HG03139 (cell line): ENCODE measurements around the gene TRPM3.

ENCODE experiments used
- ATAC-seq: cut with Tn5 transposase; IDR thresholded peaks from one replicate; pipeline ENCODE4 v1.9.1; 2021; ENCODE audit not compliant: unreplicated experiment

The TRPM3 gene

DNA sequence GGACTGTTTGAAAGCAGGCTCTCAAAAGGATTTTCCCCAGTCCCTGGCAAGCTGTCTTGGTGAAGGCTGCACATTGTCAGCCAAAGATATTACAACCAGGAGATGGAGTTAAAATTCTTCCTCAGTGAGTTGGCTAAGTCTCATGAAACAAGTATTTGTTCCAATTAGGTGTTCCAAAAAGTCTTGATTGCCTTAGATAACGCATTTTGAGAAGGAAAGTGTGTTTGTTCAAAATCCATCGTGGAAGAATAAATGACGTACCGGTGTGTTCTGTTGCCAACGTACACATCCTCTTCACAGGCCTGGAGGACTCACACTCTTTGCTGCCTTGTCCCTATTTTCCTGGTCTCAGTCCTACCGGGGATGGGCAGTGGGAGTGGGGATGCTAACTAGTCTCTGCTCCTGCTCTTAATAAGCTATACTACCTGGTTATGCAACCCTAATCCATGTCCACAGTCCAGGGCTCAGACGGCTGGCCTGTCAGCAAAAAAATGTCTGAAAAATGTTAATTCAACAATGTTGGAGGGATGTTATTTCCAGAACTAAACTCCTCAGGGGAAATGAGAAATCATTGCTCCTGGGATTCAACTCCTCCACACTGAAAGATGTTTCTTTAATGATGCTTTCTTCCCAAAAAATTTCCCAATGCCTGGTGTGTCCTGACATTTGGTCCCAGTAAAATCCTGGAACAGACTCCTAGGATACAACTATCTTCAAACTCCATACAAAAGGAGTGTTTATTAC, 531.7 kb downstream of the TRPM3 start:
- ATAC-seq, result no peak

DNA sequence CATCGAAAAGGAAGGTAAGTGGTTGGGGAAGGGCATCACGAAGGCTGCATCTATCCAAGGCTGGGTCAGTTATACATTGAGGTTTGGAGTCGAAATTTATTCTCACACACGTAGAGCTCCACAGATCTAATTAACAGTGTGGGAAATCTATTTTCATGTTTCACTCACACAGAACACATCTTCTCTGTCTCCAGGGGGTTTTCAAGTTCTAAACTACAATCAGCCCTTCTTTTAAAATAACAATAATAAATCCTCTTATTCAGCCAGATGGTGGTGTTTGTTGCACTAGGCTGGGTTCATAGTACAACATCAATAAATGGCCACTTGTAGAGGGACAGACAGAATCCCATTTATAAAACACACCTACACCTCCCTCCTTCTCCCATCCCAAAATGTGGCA, 532.4 kb downstream of the TRPM3 start:
- ATAC-seq, result no peak

DNA sequence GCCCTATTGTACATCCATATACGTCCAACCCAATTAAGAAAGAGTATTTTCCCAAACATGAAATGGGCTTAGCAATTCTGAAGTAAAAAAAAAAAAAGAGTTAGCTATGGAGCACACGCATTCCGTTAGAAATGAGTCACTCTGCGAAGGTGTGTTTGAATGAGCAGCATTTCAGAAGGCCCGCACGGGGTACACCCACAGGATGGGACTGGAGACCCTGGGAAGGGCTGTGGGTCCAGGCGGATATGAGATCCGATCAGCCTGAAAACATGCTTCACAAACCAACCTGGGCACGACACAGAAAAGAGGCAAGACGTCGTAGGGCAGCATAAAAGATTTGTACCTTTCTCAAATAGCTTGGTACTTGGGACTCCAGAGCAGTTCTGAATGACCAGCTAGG, 533.0 kb downstream of the TRPM3 start:
- ATAC-seq, result no peak

DNA sequence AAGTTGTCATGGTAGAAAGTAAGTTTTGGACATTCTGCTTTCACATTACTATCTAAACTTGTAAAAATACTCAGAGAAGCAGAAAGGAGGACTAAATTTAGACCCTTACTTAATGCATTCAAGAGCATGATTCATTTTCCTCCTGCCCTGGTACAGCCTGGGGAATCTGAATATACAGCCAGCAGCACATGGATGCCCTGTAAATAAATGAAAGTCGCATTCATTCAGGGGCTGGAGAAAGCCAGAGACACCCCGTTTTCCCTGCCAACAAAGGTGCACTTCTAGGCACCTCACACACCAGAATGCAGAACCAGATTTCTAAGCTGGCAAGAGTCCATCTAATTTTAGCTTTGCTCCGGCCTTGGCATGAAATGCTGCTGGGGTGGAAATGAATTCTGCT, 534.2 kb downstream of the TRPM3 start:
- ATAC-seq, result no peak

DNA sequence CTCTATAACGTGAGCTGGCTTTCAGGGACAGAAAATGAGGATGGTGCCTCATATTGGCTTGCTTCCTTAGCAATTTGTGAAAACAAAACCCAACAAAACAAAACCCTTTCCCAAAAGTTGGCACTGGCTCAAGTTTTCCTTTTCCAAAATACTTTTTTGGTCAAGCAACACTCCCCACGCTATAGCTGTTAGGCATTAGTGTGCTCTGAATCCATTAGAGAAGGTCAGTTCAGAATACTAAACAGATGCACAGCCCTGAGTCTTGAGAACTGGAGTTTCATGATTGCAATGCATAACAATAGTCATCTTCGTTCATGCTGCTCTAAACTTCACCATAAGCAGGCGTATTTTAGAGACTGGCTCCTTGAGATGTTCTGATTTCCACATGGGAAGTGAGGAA, 534.9 kb downstream of the TRPM3 start:
- ATAC-seq, result no peak

DNA sequence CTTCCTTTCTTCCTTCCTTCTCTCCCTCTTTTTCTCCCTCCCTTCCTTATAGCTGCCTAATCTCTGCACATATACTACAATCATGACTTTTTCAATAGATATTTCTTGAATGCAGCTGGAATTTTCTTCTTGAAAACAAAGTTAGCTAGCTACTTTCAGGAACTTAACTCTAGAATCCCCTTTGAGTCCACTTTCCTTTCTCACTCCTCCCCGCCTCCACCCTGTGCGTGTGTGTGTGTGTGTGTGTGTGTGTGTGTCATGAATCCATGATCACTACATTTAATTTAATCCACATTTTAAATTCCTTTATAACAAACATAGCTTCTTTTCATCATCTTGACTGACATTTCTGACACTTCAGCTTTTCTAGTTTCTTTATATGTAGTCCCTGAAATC, 539.5 kb downstream of the TRPM3 start:
- no peak for ATAC-seq

DNA sequence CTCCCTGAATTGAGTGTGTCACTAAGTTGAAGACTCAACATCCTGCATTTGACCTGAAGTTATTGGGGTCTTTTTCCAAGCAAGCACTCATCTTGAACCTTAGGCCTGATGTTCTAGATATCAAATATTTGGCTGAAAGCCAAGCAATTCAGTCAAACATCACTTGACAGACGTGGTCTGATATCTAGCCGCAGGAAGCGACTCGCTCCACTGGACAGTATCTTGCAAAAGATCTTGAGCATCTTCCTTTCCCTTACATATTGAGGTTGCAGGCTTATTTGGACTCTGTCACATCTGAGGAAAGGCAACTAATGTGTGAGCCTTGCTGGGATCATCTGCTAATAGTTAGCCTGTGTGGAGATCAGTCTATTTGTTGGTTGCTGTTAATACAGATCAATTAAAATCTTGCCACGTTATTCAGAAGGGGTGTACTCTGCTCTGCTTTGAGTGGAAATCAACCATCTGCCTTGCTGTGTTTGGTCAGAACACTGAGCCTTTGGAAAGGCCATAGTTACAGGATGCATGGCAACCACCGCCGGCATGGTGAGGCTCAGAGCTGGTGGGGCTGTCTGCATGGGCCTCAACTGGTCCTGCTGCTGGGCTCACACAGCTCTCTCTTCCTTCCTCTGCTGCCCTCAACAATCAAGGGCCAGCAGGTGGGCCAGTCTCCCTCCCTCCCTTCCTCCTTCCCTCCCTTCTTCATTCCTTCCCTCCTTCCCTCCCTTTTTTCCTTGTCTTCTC, 540.0 kb downstream of the TRPM3 start:
- ATAC-seq, result no peak

DNA sequence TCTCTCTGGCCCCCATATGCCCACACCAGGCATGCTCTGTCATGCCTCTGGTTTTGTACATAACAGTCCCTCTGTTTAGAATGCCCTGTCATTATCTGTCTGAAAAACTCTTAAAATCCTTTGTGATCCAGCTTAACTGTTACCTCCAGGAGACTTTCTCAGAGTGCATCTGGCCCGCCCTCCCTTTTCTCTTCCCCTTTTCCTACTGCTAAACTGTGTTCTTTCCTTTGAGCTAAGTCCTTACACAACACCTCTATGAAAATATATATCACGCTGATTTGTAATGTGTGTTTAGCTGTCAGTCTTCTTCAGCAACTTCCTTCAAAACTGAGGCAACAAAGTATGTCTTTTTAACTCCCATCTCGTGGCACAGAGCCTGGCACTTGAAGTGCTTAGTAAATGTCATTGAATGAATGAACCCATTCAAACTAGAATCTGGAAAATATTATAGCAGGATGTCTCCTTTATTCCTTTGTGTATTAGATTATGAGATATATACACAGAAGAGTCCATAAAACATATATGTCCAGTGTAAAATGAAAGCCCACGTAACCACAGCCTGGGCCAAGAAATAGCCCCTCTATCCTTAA, 540.7 kb downstream of the TRPM3 start:
- ATAC-seq, result no peak

DNA sequence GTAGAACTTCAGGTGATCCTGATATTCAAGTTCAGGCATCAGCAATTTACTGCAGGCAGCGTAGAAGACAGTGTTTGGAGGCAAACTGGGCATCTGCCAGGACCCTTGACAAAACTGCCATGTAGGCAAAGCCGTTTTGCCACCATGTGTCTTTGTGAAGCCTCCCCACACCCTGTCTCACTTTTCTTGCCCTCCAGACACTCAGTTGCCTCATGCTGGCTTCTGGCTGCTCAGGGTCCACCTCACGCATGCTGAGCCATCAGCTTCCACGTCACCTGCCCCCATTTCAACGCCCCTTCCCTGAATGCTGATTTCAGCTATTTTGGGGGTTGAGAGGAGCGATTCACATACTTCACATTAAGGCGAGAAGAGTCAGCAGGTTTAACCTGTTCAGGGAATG, 541.7 kb downstream of the TRPM3 start:
- ATAC-seq, result no peak

DNA sequence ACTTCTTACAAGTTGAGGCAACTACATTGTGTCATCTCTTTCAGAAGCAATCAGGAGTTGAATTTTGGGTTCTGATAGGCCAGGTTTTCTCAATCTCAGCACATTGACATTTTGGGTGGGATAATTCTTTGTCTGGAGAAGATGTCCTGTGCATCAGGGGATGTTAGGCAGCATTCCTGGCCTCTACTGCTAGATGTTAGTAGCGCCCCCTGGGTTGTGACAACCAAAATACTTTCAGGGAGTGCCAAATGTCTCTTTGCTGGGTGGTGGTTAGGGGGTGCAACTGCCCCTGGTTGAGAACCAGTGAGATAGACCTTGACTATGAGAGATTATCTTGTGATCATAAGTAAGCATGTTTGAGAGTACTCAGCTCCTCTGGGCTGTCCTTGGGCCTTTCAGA, 542.7 kb downstream of the TRPM3 start:
- ATAC-seq, result no peak

DNA sequence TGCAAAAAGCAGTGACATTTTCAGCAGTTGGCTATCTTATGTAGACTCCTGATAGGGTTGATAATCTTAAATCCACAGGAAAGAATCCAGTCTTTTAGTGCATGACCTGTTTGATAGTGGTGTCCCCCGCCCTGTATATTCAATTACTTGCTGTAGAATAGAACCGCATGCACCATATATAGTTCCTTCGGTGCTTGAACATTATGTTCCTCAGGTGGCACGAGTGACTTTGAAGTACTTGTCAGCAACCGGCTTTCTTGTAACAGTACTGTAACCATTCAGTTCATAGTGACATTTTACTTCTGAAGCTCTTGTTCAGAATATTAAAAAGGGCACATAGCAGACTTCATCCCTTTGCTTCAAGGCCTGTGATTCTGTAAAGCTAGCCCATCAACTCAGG, 543.8 kb downstream of the TRPM3 start:
- no peak for ATAC-seq

DNA sequence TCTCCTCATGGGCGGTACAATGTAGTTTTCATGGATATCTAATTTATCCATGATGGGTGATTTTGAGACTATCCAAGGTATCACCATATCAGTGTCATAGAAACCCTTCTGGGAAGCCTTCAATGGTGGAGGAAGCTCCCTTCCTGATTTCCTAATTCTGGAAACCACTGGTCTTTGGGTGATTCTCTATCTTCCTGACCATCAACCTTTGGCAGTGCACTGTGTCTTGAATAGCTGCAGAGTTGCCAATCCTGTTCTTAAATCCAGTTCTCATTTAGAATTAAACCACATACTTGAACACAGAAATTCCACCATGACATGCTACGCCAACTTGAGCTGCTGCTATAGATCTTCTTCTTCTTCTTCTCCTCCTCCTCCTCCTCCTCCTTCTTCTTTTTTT, 545.3 kb downstream of the TRPM3 start:
- no peak for ATAC-seq

DNA sequence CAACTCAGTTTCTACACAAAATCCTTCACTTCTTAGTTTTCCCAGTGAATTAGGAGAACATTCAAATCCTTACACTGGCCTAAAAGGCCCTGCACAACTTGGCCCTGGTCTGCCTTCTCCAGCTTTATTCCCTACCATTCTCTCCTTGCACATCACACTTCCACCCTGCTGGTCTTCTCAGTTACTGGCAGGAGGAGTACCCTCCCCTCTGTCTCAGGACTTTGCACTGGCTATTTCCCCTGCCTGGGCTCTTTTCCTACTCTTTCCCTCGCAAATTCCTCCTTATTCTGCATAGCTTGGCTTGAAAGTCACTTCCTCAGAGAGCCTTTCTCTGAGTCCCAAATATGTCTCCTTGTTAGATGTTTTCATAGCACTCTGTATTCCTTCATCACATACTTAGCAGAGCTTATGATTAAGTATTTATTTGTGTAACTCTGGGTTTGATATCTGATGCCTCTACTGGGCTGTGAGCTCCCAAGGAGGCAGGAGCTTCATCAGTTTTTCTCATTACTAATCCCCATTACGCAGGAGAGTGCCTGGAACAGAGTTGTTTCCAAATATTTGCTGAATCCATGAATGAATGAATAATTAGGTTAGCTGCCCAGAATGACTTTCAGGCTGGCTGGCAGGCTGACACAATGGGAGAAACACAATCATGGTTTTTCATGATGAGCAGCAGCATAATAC, 547.1 kb downstream of the TRPM3 start:
- no peak for ATAC-seq

DNA sequence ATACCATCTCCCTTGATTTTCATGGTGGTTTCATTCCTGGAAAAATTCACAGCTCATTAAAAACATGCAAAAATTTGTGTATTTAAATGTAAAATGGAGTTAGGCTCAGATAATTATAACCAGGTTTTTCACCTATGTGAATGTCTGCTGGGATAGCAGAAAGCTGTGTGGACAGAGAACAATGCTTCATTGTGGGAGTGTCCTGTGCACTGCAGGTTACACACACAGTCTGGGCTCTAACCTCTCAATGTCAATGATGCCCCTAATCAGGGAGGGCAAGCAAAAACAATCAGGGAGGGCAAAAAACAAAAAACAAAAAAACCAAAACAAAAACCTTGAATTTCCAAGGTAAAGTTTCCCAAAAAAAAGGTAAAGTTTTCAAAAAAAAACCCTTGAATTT, 548.1 kb downstream of the TRPM3 start:
- ATAC-seq, result no peak

DNA sequence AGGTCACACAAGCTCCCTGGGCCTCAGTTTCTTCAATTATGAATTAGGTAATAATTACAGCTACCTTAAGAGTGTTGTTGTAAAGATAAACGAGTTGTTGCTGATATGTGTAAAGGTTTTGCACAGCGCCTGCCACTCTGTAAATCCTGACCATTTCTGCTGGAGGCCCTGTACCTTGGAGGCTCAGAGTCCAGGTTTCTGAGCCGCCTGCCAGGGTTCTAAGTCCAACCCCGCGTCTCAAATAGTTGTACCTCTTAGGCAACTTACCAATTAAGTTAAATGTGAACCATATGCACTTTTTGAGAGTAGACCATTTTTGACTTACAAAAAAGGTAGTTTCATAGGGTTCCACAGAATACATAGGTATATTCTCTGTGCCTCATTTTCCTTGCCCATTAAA, 550.2 kb downstream of the TRPM3 start:
- no peak for ATAC-seq

DNA sequence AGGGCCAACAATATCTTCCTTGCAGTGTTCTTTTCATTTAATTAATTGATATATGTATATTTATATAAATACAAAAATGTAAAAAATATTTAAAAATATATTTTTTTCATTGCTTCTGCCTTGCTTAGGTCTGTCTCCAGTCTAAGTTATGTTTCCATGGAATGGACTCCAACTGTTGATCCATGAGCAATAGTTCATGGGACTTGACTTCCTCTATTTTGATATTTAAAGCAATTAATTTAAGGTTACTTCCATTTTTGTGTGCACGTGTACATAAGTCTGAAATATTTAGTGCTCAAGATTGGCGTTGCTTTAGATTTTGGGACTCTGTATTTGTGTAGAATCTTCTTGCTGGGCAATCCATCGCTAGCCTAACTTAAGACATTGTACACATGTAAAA, 551.6 kb downstream of the TRPM3 start:
- ATAC-seq, result no peak

DNA sequence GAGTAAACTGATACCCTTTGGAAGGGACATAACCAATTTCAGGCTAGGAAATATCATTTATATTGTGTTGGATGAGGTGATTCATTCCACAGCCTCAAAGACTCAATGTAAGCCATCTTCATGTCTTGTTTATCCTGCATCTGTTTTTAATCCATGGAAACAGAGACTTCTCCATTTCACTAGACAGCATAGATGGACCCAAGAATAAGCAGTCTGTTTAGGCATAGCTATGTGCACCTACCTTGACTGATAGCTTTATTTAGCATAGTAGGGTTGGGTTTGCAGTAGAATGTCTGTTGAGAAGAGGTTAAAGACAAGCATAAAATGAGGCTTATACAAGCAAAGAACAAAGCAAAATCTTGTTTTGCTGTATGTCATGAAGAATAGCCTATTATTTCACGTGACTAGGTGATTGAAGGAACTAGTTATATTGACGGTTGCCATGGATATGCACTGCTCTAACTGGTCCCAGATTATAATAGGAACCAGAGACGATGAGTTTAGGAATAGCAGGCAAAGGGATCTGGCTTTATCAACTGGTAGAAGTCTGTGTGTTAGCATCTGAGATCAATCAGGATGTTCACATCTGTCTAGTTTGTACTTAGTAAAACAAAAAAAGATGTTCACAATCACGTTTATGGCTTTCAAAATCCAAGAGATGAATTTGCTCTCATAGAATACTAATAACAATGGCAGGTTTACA, 552.2 kb downstream of the TRPM3 start:
- no peak for ATAC-seq

DNA sequence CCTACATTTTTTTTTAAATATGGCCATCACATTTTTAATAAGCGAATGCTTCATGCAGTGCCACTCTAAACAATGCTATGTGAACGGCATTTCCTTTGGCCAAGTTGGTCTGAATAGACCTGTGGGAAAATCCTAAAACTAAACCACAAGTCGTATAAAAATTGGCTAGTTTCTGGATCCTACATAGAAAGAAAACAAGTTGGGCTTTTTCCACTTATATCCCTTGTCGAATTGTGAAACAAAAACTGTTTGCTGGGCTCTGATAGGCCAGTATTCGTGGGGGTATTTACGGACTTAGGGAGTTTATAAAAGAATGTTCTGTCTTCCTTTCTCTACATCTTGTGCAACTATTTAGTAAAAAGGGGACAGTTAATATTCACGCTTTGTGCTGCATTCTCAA, 553.9 kb downstream of the TRPM3 start:
- no peak for ATAC-seq

DNA sequence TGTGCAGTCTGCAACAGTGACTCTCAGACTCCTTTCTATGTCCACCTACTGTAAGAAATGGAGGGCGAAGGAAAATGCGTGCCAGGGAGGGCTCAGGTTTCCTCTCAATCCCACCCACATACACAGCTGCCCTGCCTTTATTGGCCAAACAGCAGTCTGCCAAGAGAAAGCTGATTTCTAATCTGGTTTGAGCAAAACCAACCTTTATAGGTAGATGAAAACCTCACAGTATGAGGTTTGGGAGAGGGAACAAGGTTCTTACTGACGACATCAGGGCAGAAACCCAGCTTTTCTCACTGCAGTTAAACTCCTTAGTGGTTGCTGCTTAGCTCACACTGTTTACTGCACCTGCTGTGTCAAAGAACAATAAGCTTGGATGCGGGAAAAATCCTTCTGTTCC, 554.7 kb downstream of the TRPM3 start:
- ATAC-seq, result no peak

DNA sequence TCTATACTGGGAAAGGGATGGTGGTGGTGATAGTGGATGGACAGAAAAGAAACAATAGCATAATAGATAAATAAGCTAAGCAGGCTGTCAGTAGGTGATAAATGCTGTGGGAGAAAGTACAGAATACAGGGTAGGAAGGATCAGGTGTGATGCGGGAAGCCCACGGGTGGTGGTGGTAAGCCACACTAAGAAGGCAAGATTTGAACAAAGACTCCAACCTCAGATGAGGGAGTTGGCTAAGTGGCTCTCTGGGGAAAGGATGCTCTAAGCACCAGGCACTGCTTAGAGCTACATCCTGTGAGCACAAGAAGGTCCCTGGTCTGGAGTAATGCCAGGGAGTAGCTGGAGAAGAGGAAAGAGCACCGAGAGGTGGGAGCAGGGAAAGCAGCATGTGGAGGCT, 555.4 kb downstream of the TRPM3 start:
- no peak for ATAC-seq
